ENCODE measurements around the gene ZNF629.
A peak's percentile ranks its signal among the peaks of the same experiment; 100 is the strongest.

ZNF629 gene

DNA sequence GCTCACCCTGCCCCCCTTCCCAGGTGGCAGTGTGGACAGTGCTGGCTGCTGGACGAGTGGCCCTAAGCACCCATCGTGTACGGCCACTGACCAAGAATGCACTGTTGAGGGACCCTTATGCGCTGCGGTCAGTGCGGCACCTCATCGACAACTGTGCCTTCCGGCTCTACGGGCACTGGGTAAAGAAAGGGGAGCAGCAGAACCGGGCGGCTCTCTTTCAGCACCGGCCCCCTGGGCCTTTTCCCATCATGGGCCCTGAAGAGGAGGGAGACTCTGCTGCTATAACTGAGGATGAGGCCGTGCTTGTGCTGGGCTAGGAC lies 30.3 kb downstream of the ZNF629 start:
- Histone ChIP-seq H3K27ac (ENCODE audit: low read depth, low read length, severe bottlenecking) (no peak overlapping the region), H3K36me3 (ENCODE audit: control insufficient read depth, insufficient read depth, low read length) (peaks cover 67% of the 10 kb centered on the region), H3K4me3 (ENCODE audit: extremely low read depth, insufficient read depth, low read length, poor library complexity, severe bottlenecking) (no peak overlapping the region), H3K9me3 (ENCODE audit: control insufficient read depth, low read length) (no peaks in the 10 kb centered on the region), H3K4me1 (ENCODE audit: control insufficient read depth, insufficient read depth, low read length, poor library complexity, severe bottlenecking) (peaks cover 2% of the 10 kb centered on the region)
- 91 to 99% methylated on average over 12 of the region's 13 CpGs for WGBS, 2 experiments (ENCODE audit: insufficient coverage in 2 of 2)

DNA sequence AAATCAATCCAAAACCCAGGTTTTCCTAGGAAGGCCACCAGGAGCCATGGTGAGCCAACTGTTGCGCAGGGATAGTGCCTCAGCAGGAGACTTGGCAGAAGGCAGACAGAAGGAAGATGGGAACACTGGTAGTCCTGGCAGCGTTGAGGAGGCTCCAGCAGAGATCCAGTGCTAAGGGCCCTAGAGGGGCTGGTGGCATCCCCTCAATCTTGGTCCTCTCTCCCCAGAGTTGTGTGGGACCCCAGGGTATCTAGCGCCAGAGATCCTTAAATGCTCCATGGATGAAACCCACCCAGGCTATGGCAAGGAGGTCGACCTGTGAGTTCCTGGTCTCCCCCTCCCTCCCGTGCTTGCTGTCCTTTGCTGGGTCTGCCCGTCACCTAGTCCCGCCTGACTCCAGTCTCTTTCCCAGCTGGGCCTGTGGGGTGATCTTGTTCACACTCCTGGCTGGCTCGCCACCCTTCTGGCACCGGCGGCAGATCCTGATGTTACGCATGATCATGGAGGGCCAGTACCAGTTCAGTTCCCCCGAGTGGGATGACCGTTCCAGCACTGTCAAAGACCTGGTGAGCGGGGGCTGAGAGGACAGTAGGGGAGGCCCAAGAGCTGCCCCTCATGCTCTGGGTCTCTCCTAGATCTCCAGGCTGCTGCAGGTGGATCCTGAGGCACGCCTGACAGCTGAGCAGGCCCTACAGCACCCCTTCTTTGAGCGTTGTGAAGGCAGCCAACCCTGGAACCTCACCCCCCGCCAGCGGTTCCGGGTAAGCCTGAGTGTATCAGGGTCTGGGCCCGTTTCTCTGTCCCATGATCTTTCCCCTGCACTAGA lies 30.8 kb downstream of the ZNF629 start:
- no peaks in the 10 kb centered on the region for H3K9me3 ChIP-seq (ENCODE audit: control insufficient read depth, low read length)
- H3K4me1 ChIP-seq (ENCODE audit: control insufficient read depth, insufficient read depth, low read length, poor library complexity, severe bottlenecking), result peaks cover 2% of the 10 kb centered on the region
- H3K4me3 ChIP-seq (ENCODE audit: extremely low read depth, insufficient read depth, low read length, poor library complexity, severe bottlenecking), result no peak overlapping the region
- no peak overlapping the region for H3K27ac ChIP-seq (ENCODE audit: low read depth, low read length, severe bottlenecking)
- H3K36me3 ChIP-seq (ENCODE audit: control insufficient read depth, insufficient read depth, low read length), result peaks cover 72% of the 10 kb centered on the region
- 96 to 97% methylated on average over 17 to 19 of the region's 20 CpGs for WGBS, 2 experiments (ENCODE audit: insufficient coverage in 2 of 2)

DNA sequence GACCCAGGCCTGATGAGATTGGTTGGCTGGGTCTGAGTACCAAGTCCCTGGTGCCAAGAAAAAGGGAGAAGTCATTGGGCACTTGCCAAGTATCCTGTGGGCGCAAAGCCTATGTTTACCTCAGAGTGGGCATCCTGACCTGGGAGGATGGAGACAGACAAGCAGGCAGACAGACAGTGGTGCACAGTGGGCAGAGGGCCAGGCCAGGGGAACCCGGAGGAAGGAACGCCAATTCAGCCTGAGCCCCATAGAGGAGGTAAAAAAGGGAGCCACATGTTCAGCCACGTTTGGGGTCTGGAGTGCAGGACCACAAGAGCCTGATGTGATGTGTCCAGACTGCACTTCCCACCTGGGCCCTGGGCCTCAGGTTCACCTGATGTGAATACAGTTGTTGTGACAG lies 33.4 kb downstream of the ZNF629 start:
- no peaks in the 10 kb centered on the region for H3K9me3 ChIP-seq (ENCODE audit: control insufficient read depth, low read length)
- no peak overlapping the region for H3K27ac ChIP-seq (ENCODE audit: low read depth, low read length, severe bottlenecking)
- H3K36me3 ChIP-seq (ENCODE audit: control insufficient read depth, insufficient read depth, low read length), result peaks cover 73% of the 10 kb centered on the region
- no peak overlapping the region for H3K4me3 ChIP-seq (ENCODE audit: extremely low read depth, insufficient read depth, low read length, poor library complexity, severe bottlenecking)
- 95% methylated on average over 4 of the region's 4 CpGs for WGBS, 2 experiments (ENCODE audit: insufficient coverage in 2 of 2)
- peaks cover 6% of the 10 kb centered on the region for H3K4me1 ChIP-seq (ENCODE audit: control insufficient read depth, insufficient read depth, low read length, poor library complexity, severe bottlenecking)

DNA sequence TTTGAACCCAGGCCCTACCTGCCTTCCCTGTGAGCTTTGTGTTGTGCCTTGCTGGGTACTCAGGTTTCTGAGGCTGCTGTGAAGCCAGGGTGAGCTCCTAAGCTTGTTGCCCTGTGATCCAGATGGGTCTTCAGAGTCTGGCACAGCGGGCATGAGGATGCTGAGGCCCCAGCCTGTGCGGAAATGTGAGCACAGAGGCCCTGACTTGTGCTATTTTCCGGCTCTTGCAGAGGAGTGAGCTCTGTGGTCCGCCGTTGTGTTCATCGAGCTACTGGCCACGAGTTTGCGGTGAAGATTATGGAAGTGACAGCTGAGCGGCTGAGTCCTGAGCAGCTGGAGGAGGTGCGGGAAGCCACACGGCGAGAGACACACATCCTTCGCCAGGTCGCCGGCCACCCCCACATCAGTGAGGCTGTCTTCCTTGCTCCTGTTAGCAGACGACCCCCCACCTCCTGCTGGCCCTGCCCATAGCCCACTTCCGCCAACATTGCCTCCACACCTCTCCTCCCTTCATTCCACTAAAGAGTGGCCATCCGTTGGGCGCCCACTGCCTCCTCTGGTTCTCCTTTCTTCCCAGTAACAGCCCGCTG lies 36.0 kb downstream of the ZNF629 start:
- no peaks in the 10 kb centered on the region for H3K9me3 ChIP-seq (ENCODE audit: control insufficient read depth, low read length)
- H3K36me3 ChIP-seq (ENCODE audit: control insufficient read depth, insufficient read depth, low read length), result peaks cover 62% of the 10 kb centered on the region
- H3K4me3 ChIP-seq (ENCODE audit: extremely low read depth, insufficient read depth, low read length, poor library complexity, severe bottlenecking), result no peak overlapping the region
- H3K27ac ChIP-seq (ENCODE audit: low read depth, low read length, severe bottlenecking), result no peak overlapping the region
- H3K4me1 ChIP-seq (ENCODE audit: control insufficient read depth, insufficient read depth, low read length, poor library complexity, severe bottlenecking), result peaks cover 12% of the 10 kb centered on the region
- 92 to 96% methylated on average over 20 of the region's 20 CpGs for WGBS, 2 experiments (ENCODE audit: insufficient coverage in 2 of 2)

DNA sequence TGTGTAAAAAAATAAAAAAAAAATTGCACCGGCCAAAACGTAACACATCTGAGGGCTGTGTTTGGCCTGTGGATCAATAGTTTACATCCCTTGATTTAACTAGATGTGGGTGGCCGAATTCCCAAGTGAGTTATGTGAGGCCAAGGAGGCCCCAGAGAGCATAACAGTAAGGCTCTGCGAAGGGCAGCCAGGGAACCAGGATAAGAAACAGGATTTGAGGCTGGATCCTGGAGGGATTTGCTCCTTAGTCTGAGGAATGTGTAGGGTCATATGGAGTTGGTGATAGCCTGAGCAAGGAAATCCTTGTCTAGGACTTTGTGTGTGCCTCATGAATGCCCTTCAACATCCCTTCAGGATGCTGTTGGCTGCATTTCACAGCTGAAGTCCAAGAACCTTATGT lies 36.8 kb downstream of the ZNF629 start:
- no peak overlapping the region for H3K27ac ChIP-seq (ENCODE audit: low read depth, low read length, severe bottlenecking)
- peaks cover 61% of the 10 kb centered on the region for H3K36me3 ChIP-seq (ENCODE audit: control insufficient read depth, insufficient read depth, low read length)
- 94 to 100% methylated on average over 4 of the region's 4 CpGs for WGBS, 2 experiments (ENCODE audit: insufficient coverage in 2 of 2)
- H3K9me3 ChIP-seq (ENCODE audit: control insufficient read depth, low read length), result no peaks in the 10 kb centered on the region
- peaks cover 12% of the 10 kb centered on the region for H3K4me1 ChIP-seq (ENCODE audit: control insufficient read depth, insufficient read depth, low read length, poor library complexity, severe bottlenecking)
- no peak overlapping the region for H3K4me3 ChIP-seq (ENCODE audit: extremely low read depth, insufficient read depth, low read length, poor library complexity, severe bottlenecking)

DNA sequence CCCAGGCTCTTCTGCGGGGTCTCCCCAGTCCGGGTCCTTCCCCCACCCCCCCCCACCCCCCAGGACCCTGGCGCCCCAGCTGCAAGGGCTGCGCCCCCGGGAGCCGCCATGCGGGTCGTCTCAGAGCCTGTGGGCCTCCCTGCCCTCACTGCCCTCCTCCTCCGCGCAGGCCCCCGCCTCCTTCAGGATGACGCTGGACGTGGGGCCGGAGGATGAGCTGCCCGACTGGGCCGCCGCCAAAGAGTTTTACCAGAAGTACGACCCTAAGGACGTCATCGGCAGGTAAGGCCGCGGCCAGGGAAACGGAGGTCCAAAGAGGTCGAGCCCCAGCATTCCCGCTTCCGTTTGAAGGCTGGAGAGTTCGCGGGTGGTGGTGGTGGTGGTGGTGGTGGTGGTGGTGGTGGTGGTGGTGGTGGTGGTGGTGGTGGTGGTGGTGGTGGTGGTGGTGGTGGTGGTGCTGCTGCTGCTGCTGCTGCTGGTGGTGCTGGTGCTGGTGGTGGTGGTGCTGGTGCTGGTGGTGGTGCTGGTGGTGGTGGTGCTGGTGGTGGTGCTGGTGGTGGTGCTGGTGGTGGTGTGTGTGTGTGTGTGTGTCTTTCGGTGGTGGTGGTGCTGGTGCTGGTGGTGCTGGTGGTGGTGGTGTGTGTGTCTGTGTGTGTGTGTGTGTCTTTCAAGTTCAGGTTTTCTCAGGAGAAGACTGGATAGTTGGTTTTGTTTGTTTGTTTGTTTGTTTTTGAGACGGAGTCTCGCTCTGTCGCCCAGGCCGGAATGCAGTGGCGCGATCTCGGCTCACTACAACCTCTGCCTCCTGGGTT lies 38.2 kb downstream of the ZNF629 start:
- peak overlapping the region; percentile 59 for H3K4me3 ChIP-seq (ENCODE audit: extremely low read depth, insufficient read depth, low read length, poor library complexity, severe bottlenecking)
- H3K27ac ChIP-seq (ENCODE audit: low read depth, low read length, severe bottlenecking), result peak overlapping the region; percentile 41
- peaks cover 12% of the 10 kb centered on the region for H3K4me1 ChIP-seq (ENCODE audit: control insufficient read depth, insufficient read depth, low read length, poor library complexity, severe bottlenecking)
- 14 to 33% methylated on average over 19 of the region's 36 CpGs for WGBS, 2 experiments (ENCODE audit: insufficient coverage in 2 of 2)
- H3K9me3 ChIP-seq (ENCODE audit: control insufficient read depth, low read length), result no peaks in the 10 kb centered on the region
- peaks cover 61% of the 10 kb centered on the region for H3K36me3 ChIP-seq (ENCODE audit: control insufficient read depth, insufficient read depth, low read length)

DNA sequence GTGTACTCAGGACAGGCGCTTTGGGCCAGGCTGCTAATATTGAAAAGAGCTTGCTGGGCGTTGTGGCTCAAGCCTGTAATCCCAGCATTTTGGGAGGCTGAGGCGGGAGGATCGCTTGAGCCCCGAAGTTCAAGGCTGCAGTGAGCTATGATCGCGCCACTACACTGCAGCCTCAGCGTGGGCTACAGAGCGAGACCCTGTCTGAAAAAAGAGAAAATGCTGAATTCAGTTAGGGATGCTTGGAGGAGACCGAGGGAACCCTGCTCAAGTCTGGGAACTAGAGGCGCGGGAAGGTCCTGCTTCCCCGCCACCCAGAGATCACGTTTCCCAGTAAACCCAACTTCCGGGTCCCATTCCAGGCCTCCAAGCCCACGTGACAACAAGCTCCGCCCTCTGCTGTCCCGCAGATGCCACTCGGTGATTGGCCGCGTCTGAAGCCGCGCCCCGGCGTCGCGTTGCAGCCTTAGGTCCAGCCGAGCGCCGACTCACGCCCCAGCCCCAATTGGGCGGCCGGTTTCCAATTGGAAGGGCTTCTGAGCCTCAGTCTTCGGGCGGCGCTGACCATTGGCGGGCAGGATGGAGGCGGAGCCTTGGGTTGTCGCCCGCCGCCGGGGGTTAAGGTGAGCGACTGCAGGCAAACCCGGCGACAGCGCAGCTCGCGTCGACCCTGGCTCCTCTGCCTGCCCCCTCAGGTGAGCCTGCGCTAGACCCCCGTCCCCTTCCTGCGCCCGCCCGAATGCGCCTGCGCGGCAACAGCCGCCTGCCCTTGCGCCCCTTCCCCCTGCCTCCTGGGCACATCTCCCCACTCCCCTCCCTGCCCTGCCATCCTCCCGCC lies 39.0 kb downstream of the ZNF629 start, which contains the start of gene PHKG2:
Gene PHKG2, plus strand, starts transcription at position 627 of the 835 bp plus-strand sequence. CDS start 396 bp downstream, outside the sequence.
- 10 to 13% methylated on average over 34 to 54 of the region's 60 CpGs for WGBS, 2 experiments (ENCODE audit: insufficient coverage in 2 of 2)
- Histone ChIP-seq H3K9me3 (ENCODE audit: control insufficient read depth, low read length) (no peaks in the 10 kb centered on the region), H3K27ac (ENCODE audit: low read depth, low read length, severe bottlenecking) (peak within 1 kb of the TSS; percentile 78), H3K36me3 (ENCODE audit: control insufficient read depth, insufficient read depth, low read length) (peaks cover 59% of the 10 kb centered on the region), H3K4me1 (ENCODE audit: control insufficient read depth, insufficient read depth, low read length, poor library complexity, severe bottlenecking) (peaks cover 12% of the 10 kb centered on the region), H3K4me3 (ENCODE audit: extremely low read depth, insufficient read depth, low read length, poor library complexity, severe bottlenecking) (peak within 1 kb of the TSS; percentile 59)

DNA sequence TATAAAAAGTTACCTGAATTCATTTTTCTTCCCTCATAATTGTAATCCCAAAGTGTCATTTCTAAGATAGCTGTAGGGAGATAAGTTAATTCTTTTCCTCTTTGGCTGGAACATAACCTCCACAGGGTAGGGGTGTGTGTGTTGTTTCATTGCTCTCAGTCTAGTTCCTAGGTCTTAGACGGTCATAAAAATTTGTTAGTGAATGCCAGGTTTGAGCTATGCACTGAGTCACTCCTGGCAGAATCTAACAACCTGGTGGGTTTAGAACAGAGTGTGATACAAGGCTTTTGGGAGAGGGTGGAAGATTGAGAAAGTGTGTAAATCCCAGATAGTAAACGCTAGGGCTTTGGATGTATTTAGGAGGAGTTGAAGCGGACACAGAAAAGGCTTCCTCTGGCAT lies 39.7 kb downstream of the ZNF629 start:
- Histone ChIP-seq H3K4me3 (ENCODE audit: extremely low read depth, insufficient read depth, low read length, poor library complexity, severe bottlenecking) (peak overlapping the region; percentile 59), H3K4me1 (ENCODE audit: control insufficient read depth, insufficient read depth, low read length, poor library complexity, severe bottlenecking) (peaks cover 12% of the 10 kb centered on the region), H3K36me3 (ENCODE audit: control insufficient read depth, insufficient read depth, low read length) (peaks cover 59% of the 10 kb centered on the region), H3K27ac (ENCODE audit: low read depth, low read length, severe bottlenecking) (peak overlapping the region; percentile 78), H3K9me3 (ENCODE audit: control insufficient read depth, low read length) (no peaks in the 10 kb centered on the region)
- 71 to 84% methylated on average over 3 of the region's 3 CpGs for WGBS, 2 experiments (ENCODE audit: insufficient coverage in 2 of 2)

DNA sequence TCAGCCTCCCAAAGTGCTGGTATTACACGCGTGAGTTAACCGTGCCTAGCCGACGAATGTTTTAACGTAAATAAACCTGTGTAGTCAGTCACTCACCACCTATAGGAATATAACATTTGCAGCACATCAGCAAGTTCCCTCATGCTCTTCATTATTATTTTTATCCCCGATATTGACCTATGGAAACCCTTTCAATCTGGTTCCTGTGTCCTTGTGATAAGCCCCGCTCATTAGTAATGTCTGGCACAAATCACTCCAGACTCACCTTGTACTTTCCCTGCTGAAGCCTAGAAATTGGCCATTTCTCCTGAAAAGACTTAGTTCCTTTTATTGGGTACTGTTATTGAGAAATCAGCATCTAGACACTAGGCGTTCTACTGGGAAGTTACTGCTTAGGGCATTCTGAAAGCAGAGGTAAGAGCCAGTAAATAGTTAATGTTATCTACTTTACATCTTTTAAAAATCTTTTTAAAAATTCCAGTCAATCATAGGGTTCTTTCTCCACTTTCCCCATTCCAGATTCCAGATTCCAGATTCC lies 40.3 kb downstream of the ZNF629 start:
- Histone ChIP-seq H3K27ac (ENCODE audit: low read depth, low read length, severe bottlenecking) (no peak overlapping the region), H3K36me3 (ENCODE audit: control insufficient read depth, insufficient read depth, low read length) (peaks cover 62% of the 10 kb centered on the region), H3K4me3 (ENCODE audit: extremely low read depth, insufficient read depth, low read length, poor library complexity, severe bottlenecking) (no peak overlapping the region), H3K9me3 (ENCODE audit: control insufficient read depth, low read length) (no peaks in the 10 kb centered on the region), H3K4me1 (ENCODE audit: control insufficient read depth, insufficient read depth, low read length, poor library complexity, severe bottlenecking) (peaks cover 16% of the 10 kb centered on the region)
- WGBS, 2 experiments (ENCODE audit: insufficient coverage in 2 of 2), result 97 to 100% methylated on average over 4 to 8 of the region's 9 CpGs

DNA sequence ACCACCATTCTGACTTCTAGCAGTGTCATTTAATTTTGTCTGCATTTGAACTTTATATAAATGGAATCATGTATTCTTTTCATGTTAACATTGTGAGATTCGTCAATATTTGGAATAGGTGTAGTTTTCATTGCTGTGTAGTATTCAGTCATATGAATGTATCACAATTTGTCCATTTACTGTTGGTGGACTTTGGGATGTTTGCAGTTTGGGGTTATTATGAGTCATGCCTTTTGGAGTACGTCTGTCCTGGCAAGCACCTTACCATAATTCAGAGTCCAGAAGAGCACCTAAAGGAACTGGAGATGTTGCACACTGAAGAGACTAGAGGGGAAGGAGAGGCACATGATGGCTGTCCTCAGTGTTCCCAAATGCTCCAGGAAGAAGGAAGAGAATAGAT lies 41.9 kb downstream of the ZNF629 start:
- H3K36me3 ChIP-seq (ENCODE audit: control insufficient read depth, insufficient read depth, low read length), result peaks cover 54% of the 10 kb centered on the region
- H3K9me3 ChIP-seq (ENCODE audit: control insufficient read depth, low read length), result no peaks in the 10 kb centered on the region
- peaks cover 30% of the 10 kb centered on the region for H3K4me1 ChIP-seq (ENCODE audit: control insufficient read depth, insufficient read depth, low read length, poor library complexity, severe bottlenecking)
- no peak overlapping the region for H3K27ac ChIP-seq (ENCODE audit: low read depth, low read length, severe bottlenecking)
- 100% methylated on average over 1 of the region's 2 CpGs; no CpG with 5 or more reads in 1 of the 2 experiments for WGBS, 2 experiments (ENCODE audit: insufficient coverage in 2 of 2)
- no peak overlapping the region for H3K4me3 ChIP-seq (ENCODE audit: extremely low read depth, insufficient read depth, low read length, poor library complexity, severe bottlenecking)

All from mesodermal cell (in vitro differentiated cells).